ENCODE data around the gene CYP2S1. TPM values are rescaled to one million over a fixed set of nuclear protein-coding genes. Genes with fewer than 3 reads are reported as not detected.
"Not testable (repeated sequence)": the region's sequence is repeated elsewhere in the genome, so short reads cannot be mapped to it uniquely, and the experiment has no call there.

The CYP2S1 gene
- total RNA-seq, 1 experiment from 2014 or later: 0.19 TPM

- Histone ChIP-seq H3K36me3 (ENCODE audit: insufficient read depth, low read length, poor library complexity, severe bottlenecking) (no peaks in the 10 kb centered on the region), H3K27me3 (replicated peaks; ENCODE audit: insufficient read depth, low read depth, low read length, poor library complexity) (peaks cover 6% of the 10 kb centered on the region), H3K4me1 (ENCODE audit: insufficient read depth, low read length, poor library complexity, severe bottlenecking) (no peaks in the 10 kb centered on the region), H3K27ac (ENCODE audit: low read depth, low read length, poor library complexity, severe bottlenecking) (no peak overlapping the region), H3K4me3 (ENCODE audit: low read depth, low read length, poor library complexity, severe bottlenecking) (no peak overlapping the region), H3K9me3 (ENCODE audit: low read depth, low read length, poor library complexity, severe bottlenecking) (no peaks in the 10 kb centered on the region)
- POLR2A ChIA-PET (ENCODE audit: low non-redundant PET): no interaction called here
- intact Hi-C loops (cut with micrococcal nuclease; ENCODE audit: unreplicated experiment): no loop called here
- BruUV-seq (replicated peaks): no TSS peak
- CTCF ChIA-PET: interaction anchor here (0.5 kb wide), 1 partner anchor 360 kb away, joined by 8 read pairs; no protein-coding TSS in a partner anchor
- no peak for DNase-seq (ENCODE audit: low spot score)
- TF ChIP-seq CTCF (conservative IDR thresholded peaks at IDR 0.05; ENCODE audit: low read depth, low read length) (no peak), EZH2 (IDR thresholded peaks at IDR 0.05; ENCODE audit: borderline replicate concordance, low read depth, low read length, poor library complexity, severe bottlenecking) (no peak)
These were observed 5.5 kb downstream of the CYP2S1 start for GRCh38 chr19:41198559-41198958.

- no peaks in the 10 kb centered on the region for H3K4me1 ChIP-seq (ENCODE audit: insufficient read depth, low read length, poor library complexity, severe bottlenecking)
- no peaks in the 10 kb centered on the region for H3K27me3 ChIP-seq (replicated peaks; ENCODE audit: insufficient read depth, low read depth, low read length, poor library complexity)
- DNase-seq (ENCODE audit: low spot score): no peak
- no peak overlapping the region for H3K4me3 ChIP-seq (ENCODE audit: low read depth, low read length, poor library complexity, severe bottlenecking)
- BruUV-seq (replicated peaks): no TSS peak
- no peaks in the 10 kb centered on the region for H3K9me3 ChIP-seq (ENCODE audit: low read depth, low read length, poor library complexity, severe bottlenecking)
- ChIA-PET POLR2A (ENCODE audit: low non-redundant PET) (no interaction called here), CTCF (interaction anchor here (4.7 kb wide), 1 partner anchor 60 kb away, joined by 49 read pairs; the partner anchor contains the start of gene HNRNPUL1)
- no peaks in the 10 kb centered on the region for H3K36me3 ChIP-seq (ENCODE audit: insufficient read depth, low read length, poor library complexity, severe bottlenecking)
- TF ChIP-seq EZH2 (IDR thresholded peaks at IDR 0.05; ENCODE audit: borderline replicate concordance, low read depth, low read length, poor library complexity, severe bottlenecking) (no peak), CTCF (conservative IDR thresholded peaks at IDR 0.05; ENCODE audit: low read depth, low read length) (no peak)
- intact Hi-C loops (cut with micrococcal nuclease; ENCODE audit: unreplicated experiment): loop anchor here (10.0 kb wide), 1 partner anchor 361 kb away; no protein-coding TSS in a partner anchor
- no peak overlapping the region for H3K27ac ChIP-seq (ENCODE audit: low read depth, low read length, poor library complexity, severe bottlenecking)
These were observed 10.4 kb downstream of the CYP2S1 start for GRCh38 chr19:41203371-41203770.

- H3K27ac ChIP-seq (ENCODE audit: low read depth, low read length, poor library complexity, severe bottlenecking); H3K4me1 ChIP-seq (ENCODE audit: insufficient read depth, low read length, poor library complexity, severe bottlenecking); H3K27me3 ChIP-seq (replicated peaks; ENCODE audit: insufficient read depth, low read depth, low read length, poor library complexity); H3K4me3 ChIP-seq (ENCODE audit: low read depth, low read length, poor library complexity, severe bottlenecking); POLR2A ChIA-PET (ENCODE audit: low non-redundant PET); H3K9me3 ChIP-seq (ENCODE audit: low read depth, low read length, poor library complexity, severe bottlenecking); H3K36me3 ChIP-seq (ENCODE audit: insufficient read depth, low read length, poor library complexity, severe bottlenecking); BruUV-seq (replicated peaks): not testable (repeated sequence)
- peak; percentile 84 for DNase-seq (ENCODE audit: low spot score)
- TF ChIP-seq CTCF (conservative IDR thresholded peaks at IDR 0.05; ENCODE audit: low read depth, low read length): peak; percentile 88
- intact Hi-C loops (cut with micrococcal nuclease; ENCODE audit: unreplicated experiment): loop anchor here (1.0 to 10.0 kb wide), 3 partner anchors 58 to 360 kb away; no protein-coding TSS in a partner anchor
- CTCF ChIA-PET: interaction anchor here (0.6 to 4.7 kb wide), 18 partner anchors 10 to 637 kb away, joined by 3 to 49 read pairs (median 5); partner anchors contain the start of gene HNRNPUL1
These were observed 11.3 kb downstream of the CYP2S1 start for GRCh38 chr19:41204338-41204737.

Measured in A673 (cell line).